Adrenal gland (tissue), 5 donors: ENCODE results near the gene CLMP.

ENCODE experiments used
- POLR2A ChIP-seq, 2 donors: fragments of 450-650 bp; IDR thresholded peaks; one replicate each; pipeline ENCODE4 v1.6.1; 2017; ENCODE audit warnings: antibody characterized with exemption in 2 of 2, mild to moderate bottlenecking in 2 of 2, moderate library complexity in 1 of 2
- TF ChIP-seq, protein P1 (sequence below), 6 experiments: fragments of 450-650 bp in 4 of 6; fragments of 200-600 bp in 2 of 6; sonication (generic) in 1 of 6; IDR thresholded peaks; 1 replicate in 5 of 6; 2 replicates in 1 of 6; pipeline versions ENCODE4 v1.5.1 to v1.8.0; 2016 to 2021; ENCODE audit warnings: antibody characterized with exemption in 6 of 6, mild to moderate bottlenecking in 2 of 6, moderate library complexity in 1 of 6
- donor health status: DM: no; HTN: no; CAD: no.

DNA sequence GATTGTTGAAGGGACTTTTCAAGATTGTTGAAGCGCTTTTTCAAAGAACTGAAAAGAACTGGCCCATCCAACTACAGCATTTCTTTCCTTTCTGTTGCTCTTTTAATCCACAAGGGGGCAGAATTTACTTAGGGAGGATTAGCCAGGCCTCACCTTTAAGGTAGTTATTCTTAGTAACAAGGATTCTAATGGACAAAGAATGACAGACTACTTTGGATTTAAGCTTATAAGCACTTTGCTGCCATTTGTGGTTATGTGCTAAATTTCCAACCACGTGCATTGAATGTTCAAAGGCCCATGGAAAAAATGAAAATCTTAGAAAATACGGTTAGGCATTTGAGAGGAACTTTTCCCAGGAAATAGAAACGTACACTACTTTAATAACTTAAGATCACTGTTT lies 83.6 kb downstream of the CLMP start:
- no peak for TF ChIP-seq POLR2A (IDR thresholded peaks at IDR 0.05)
- TF ChIP-seq, protein P1, sequence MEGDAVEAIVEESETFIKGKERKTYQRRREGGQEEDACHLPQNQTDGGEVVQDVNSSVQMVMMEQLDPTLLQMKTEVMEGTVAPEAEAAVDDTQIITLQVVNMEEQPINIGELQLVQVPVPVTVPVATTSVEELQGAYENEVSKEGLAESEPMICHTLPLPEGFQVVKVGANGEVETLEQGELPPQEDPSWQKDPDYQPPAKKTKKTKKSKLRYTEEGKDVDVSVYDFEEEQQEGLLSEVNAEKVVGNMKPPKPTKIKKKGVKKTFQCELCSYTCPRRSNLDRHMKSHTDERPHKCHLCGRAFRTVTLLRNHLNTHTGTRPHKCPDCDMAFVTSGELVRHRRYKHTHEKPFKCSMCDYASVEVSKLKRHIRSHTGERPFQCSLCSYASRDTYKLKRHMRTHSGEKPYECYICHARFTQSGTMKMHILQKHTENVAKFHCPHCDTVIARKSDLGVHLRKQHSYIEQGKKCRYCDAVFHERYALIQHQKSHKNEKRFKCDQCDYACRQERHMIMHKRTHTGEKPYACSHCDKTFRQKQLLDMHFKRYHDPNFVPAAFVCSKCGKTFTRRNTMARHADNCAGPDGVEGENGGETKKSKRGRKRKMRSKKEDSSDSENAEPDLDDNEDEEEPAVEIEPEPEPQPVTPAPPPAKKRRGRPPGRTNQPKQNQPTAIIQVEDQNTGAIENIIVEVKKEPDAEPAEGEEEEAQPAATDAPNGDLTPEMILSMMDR (IDR thresholded peaks at IDR 0.05) = peak; percentile 72 to 96 (median 87)
